ENCODE measurements around the gene IGIP.

Gene IGIP

DNA sequence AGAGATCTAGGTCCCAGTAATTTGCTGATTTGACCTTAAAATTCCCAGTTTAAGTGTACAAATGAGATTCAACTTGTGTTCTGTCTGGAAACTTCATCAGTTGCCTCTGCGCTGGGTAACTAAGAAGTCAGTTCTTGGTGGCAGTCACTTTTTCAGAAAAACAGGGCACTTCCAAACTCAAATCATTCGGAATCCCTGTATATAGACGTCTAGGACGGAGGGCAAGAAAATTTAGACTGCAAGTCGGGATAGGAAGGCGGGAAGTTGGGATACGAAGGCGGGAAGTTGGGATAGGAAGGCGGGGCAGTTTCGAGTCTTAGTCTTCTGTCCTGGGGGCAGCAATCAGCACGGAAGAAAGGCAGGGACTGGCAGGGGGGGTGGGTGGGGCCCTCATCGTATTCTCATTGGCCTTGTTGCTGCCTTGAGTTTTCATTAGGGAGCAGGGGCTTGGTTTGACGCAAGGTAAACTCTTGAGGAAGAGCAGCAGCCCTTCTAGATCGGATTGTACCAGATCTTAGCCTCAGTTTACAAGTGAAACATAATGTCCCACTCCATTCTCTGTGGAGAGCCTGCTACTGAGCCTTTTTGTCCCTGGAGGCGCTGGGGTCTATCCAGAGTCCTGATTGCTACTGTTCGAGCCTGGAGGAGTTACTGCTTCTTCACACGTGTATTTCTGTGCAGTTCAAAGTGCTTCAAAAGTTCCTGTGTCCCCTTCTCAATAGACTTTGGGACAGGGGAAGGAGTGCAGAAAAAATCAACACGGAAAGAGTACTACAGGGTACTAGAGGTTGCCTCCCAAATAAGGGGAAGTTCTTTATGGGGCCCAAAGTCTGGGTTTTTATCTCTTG lies 14.5 kb upstream of the IGIP start:
- no peak for DNase-seq (ENCODE audit: low spot score)

DNA sequence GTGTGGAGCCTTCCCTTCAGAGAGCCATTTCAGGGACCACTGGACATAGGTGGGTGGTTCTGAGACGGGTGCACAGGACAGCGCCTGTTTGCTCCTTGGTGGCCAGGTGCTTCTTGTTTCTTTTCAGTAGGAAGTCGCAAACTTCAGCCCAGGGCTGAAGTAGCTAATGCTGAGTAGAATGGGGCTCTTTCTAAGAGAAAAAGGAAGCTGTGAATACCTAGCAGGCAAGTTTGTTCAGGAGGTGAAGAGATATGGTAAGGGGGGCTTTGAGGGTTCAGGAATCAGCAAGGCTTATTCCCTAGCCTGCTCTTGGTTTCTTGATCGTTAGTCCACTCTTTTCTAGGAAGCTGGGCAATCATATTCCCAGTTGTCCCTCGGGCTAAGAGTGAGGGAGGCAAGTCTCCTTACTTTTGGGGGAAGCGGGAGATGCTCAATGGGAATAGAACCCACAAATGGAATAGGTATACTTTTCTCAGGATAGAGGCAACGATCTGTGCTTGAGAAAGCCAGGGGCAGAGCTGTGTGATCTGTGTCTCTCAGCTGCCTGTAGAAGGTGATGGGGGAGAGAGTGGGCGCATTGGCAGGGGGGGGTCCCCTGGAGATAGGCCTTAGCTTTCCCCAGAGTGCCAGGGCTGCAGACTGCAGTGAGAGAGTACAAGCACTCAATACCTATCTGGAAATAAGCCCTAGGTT lies 13.7 kb upstream of the IGIP start:
- no peak for DNase-seq (ENCODE audit: low spot score)

DNA sequence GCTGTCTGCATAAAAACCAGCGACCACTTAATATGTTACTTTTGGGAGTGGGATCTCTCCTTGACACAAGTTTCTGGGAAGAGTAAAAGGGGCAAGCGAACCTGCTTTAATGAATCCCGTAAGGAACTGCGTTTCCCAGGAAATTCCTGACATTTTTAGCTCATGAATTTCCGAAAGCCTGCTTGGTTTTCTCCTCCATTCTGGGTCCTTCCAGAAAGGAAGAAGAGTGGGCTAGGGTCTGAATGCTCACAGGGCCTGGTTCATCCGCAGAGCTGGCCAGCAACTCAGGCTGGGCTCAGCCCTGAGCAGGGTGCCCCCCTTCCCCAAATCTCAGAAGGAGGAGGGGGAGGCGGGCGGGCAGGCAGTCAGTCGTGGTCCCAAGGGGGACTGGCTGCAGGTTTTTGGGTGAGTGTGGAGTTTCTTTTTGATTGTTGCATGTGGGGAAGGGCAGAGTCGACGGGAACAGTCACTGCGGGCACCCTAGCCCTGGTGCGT lies 13.0 kb upstream of the IGIP start:
- DNase-seq (ENCODE audit: low spot score): no peak

DNA sequence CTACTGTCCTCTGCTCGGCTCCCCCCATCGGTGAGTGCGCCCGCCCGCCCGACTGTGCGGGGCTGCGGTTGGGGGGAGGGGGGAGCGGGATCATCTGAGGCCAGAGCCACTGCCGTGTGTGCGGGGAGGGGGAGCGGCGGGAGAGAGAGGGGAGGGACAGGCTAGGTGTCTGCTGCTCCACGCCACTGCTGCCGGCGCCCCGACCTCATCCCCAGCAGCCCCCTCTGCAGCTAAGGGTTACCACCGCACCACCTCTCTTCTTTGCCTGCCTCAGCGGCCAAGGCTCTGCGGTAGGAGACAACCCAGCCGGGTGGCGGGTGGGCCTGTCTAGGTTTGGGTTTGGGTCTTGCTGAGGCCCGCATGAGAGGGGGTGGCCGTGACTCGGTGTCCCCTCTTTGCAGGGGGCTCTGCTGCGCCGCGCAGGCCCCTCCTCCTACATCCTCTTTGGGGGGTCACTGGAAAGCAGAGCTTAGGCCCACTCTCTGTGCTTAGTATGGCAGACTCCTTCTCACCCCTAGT lies 12.5 kb upstream of the IGIP start:
- no peak for DNase-seq (ENCODE audit: low spot score)

DNA sequence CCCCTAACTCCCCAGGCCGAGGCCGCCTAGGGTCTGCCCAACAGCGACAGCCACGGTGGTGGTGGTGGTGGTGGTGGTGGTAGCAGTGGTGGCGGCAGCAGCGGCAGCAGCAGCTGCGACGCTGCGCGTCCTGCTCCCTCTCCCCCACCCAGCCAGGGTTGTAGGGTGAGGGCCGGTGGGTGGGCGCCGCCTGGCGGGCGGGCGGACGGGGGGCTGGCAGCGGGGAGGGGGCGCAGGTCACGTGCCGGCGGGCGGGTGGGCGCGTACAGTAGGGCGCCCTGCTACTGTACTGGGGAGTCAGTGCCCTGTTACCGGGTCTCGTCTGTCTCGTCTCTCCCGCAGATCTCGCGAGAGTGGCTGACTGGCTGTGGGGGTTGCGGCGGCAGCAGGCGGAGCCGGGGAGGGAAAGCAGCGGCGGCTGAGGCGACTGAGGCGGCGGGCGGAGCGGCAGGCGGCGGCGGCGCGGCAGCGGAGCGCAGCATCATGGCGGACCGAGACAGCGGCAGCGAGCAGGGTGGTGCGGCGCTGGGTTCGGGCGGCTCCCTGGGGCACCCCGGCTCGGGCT lies 12.0 kb upstream of the IGIP start, which contains the start of gene PURA:
Gene PURA, plus strand, starts transcription at position 411 of the 565 bp plus-strand sequence. Its CDS starts 73 bp downstream, at position 484.
- DNase-seq (ENCODE audit: low spot score): peak; percentile 89

DNA sequence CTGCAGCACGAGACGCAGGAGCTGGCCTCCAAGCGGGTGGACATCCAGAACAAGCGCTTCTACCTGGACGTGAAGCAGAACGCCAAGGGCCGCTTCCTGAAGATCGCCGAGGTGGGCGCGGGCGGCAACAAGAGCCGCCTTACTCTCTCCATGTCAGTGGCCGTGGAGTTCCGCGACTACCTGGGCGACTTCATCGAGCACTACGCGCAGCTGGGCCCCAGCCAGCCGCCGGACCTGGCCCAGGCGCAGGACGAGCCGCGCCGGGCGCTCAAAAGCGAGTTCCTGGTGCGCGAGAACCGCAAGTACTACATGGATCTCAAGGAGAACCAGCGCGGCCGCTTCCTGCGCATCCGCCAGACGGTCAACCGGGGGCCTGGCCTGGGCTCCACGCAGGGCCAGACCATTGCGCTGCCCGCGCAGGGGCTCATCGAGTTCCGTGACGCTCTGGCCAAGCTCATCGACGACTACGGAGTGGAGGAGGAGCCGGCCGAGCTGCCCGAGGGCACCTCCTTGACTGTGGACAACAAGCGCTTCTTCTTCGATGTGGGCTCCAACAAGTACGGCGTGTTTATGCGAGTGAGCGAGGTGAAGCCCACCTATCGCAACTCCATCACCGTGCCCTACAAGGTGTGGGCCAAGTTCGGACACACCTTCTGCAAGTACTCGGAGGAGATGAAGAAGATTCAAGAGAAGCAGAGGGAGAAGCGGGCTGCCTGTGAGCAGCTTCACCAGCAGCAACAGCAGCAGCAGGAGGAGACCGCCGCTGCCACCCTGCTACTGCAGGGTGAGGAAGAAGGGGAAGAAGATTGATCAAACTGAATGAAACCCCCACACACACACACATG lies 11.2 kb upstream of the IGIP start:
- DNase-seq (ENCODE audit: low spot score): peak; percentile 52

DNA sequence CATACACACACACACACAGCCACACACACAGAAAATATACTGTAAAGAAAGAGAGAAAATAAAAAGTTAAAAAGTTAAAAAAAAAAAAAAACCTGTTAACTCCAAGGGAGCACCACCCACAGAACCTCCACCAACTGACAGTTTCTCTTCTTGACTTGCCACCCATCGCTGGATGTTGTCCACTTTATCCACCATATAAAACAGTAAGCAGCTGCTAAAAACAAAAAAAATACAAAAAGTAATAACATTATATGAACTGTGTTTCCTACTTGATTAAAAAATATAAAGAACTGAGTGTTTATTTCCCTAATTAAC lies 10.6 kb upstream of the IGIP start:
- no peak for DNase-seq (ENCODE audit: low spot score)

DNA sequence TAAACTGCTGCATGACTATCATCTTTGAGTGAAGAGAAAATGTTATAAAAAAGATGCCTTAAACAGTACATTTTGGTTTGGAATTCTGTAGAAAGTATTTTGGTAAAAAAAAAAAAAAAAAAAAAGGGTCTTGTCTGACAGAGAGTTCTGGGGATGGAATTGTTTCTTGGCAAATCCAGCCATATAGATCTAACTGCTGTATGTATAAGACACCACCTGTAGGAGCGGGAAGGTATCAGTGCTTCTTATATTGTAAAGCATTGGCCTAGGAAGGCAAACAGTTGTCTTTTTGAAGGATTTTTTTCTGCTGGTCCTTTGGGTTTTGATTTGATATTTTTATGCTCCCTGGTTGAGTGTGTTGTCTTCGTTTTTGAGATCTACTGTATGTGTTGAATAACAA lies 9.0 kb upstream of the IGIP start:
- DNase-seq (ENCODE audit: low spot score): no peak

DNA sequence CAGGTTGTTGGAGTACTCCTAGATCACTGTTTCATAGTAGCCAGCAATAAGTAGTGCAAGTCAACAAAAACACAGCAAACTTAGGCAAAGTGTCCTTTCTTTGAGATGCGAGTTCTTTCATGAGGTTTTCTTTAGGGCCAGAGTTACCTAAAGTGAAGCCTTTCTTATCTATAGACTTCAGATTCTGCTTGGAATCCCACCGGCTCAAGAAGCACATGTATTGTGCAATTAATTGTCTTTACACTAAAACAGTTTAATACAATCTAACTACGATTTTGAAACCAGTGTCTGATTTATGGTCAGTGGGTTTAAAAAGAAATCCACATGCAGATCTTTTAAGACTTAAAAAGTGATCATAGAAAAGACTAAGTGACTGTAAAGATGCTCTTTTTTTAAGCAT lies 8.2 kb upstream of the IGIP start:
- no peak for DNase-seq (ENCODE audit: low spot score)

DNA sequence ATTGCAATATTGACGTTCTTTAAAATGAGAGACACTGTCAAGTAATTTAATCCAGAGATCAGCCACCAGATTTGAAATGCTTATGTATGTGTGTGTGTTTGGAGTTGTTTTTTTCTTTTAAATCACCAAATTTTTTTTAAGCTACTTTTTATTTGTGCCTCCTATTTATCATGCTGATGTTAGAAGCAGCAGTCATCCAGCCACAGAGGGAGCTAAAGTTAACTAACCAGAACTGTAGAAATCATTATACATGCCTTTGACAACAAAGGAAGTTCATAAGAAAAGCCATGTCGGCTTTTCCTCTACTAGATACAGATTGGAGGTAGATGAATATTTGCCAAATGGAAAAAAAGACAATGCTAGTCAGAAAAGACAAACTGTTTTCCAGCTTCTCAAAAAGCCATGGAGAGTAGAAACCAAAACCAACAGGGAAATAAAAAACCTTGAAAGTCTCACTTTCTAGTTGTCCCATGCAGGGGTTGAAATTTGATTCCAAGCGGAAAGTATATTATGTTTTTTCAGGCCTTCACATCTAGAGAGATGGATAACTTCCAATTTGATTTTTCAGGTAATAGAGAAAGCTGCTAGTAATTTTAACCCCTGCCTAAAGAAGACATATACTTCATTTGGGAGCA lies 7.3 kb upstream of the IGIP start:
- DNase-seq (ENCODE audit: low spot score): no peak

DNA sequence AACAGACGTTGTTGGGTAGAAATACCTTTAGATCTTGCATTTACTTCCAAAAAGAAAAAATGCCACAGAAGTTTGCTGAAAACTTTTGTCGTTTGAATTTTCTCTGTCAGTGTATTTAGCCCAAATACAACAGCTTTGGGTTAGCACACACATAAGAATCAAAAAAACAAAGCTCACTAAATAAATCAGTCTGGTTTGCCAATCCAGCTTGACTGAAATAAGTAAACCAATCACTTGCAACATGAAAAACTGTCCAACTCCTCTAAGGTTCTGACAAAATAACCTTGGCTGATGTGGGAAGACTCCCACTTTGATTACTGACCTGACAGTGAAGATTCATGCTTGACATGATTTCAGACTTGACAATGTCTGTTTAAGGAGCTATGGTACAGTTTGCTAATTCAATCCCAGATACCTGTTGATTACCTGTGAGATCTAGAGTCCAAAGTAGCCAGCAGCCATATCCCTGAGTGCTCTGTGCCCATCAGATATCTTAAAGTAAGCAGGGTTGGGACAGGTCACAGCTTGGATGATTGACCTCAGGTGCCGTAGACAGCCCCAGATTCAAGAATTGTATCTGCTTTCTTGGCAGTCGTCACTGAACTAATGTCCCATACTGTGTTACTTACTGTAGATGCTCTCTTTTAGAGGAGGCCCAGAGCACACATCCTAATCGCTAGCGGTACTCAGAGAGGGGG lies 727 bp downstream of the IGIP start:
- no peak for DNase-seq (ENCODE audit: low spot score)

DNA sequence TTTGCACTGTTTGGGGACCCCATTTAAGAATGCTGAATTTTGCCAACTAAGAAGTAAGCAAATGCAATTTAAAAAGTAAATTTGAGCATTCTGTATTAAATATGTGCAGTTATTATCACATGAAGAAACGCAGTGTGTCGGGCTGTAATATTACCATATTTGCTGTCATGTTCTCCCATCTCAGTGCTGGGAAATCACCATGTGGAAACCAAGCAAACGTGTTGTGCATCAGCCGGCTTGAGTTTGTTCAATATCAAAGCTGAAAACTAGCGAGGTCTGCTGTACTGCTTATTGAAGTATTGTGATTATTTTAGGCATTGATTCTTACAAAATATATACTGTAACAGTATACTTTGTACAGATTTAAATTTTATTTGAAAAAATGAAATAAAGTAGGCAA lies 2.6 kb downstream of the IGIP start:
- no peak for DNase-seq (ENCODE audit: low spot score)

DNA sequence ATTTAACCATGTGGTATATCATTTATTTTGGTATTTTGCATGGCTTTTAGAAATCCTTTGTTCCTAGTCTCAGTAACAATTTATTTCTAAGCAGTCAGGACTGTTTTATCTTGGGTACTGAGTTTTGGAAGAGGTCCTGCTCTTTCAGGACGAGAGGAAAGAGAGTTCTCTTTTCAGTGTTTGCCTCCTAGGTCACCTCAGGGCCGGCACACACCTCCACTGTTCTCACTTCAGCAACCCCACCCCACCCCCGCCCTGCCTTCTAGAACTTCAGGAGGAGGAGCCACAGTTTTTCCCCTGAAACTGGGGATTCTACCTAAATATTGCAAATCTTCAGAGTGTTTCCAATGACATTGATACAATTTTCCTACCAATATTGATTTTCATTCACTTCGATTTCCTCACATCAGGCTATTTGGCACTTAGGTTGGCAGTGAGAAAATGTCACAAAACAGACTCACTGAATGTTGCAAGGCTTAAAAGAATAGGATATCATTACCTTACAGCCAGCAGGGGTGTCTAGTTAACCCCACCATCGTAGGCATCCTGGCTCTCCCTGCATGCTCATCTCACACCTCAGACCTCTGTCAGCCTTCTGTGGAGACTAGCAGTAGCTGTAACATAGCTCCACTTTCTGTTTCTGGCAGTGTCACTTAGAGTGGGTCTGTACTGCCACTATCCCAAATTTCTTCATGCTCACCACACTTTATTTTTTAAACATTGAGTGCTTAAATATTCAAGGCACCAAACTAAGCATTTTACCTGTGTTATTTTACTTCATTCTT lies 5.4 kb downstream of the IGIP start:
- no peak for DNase-seq (ENCODE audit: low spot score)

DNA sequence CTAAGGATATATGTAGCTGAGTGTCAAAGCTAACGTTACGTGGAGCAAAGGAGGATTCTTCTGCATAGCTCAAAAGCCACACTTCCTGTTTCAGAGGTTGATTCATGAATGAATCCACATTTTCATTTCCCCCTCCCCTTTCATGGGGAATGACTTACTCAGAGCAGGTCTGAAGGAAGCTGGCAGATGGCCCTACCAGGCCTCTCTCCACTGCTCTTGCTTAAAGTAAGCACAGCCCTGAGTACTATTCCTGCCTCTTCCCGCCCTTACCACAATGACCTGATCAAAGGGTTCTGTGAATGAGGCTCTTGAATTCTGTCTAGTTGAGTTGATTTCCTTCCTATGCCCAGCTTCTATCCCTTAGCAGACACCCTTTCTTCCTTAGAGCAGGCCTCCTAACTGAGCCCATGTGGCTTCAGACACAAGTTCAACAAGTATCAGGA lies 6.3 kb downstream of the IGIP start:
- peak; percentile 81 for DNase-seq (ENCODE audit: low spot score)

DNA sequence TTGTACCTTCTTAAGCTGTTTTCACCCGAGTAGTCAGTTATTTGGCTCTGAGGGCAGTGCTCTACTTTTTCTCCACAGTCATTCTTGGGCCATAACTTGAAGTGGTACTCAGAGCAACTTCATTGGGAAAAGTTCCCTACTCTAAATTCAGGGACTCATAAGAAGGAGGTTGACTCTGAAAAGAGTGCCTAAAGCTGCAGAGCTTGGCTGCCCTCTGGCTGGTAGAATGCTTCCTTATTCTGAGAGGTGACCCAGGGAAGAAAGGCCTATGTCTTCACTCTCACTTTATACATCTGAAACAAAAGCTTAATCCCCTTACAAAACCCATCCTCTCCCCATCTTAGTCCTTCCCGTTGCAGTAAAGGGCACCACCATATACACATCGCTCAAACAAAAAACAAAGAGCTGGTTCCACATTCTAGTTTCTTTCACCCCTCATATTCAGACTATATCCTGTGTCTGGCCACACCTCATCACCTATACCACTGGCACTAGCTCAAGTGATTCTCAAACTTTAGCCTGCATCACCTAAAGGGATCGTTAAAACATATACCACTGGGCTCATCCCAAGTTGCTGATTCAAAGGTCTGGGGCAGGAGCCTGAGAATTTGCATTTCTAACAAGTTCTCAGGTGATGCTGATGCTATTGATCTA lies 7.9 kb downstream of the IGIP start:
- DNase-seq (ENCODE audit: low spot score): no peak

DNA sequence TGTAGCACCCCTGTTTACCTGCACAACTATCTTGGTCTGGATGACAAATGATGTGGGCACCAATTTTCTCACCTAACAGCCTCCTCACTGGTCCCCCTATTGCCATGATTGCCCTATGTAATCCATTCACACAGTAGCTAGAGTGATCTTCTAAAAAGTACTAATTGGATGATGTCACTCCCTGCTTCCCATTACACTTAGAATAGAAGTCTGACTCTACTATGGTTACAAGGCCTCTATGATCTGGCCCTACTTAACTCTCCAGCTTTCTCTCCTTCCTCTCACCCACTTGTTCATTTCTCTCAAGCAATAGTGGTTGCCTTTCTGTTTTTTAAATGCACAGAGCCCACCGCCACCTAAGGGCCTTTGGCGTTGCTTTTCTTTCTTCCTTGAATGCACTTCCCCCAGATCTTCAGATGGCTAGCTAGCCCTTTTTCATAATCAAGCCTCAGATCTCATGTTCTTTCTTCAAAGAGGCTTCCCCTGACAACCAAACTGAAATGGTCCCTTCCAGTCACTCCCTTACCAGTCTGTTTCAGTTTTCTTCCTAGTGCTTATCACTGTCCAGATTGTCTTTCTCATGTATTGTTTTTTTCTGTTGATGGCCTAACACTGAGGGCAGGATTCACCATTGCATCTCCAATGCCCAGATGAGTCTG lies 8.7 kb downstream of the IGIP start:
- DNase-seq (ENCODE audit: low spot score): no peak

DNA sequence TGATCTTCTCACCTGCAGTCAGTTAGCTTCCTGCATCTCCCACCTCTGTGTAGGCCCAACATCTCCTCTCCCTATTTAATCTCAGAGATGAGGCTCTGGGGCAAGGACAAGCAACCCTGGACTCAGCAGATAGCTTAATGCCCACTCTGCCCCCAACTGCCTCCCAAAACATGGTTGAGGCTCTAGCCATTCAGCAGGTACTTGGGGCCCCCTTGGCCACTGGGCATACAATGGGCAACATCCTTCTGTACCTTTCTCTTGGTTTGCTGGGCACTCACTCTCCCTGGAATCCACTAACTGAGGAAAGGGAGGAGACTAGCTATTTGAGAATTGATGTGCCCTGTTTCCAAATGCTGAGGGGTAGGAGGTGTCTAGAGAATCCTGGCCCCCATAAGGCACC lies 9.4 kb downstream of the IGIP start:
- DNase-seq (ENCODE audit: low spot score): no peak

DNA sequence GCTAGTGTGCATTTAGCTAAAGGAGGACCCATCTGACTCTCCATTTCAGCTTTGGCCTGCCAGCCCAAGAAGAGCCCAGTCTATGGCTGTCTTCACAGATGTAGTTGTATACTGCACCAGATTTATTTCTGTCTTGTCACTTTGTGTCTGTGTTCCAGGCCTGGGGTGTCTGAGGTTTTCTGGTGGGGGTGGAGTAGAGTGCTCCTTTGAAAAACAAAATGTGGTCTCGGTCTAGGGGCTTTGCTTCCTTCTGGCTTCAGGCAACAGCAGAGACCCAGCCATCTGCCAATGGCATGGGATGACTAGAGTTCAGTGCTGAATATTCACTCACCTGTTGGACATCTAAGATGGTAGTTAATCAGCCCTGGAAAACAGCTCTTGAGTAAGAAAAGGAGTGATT lies 10.9 kb downstream of the IGIP start:
- DNase-seq (ENCODE audit: low spot score): no peak

DNA sequence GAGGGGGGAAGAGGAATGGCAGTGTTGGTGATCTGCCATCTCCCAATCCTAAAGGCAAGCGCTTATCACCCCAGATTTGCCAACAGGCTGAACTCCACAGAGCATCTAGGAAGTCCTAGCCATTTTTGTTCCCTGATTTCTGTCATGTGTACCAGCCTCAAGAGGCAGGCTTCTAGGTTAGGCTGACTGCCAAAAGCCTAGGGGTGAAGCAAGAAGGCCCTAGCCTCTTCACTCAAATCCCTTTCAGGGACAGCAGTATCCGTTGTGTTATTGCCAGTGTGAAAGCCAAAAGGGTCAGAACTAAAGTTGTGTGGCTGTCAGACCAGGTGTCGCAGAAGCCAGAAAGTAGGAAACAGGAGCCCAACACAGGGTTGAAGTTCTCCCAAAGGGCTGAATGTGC lies 14.7 kb downstream of the IGIP start:
- DNase-seq (ENCODE audit: low spot score): no peak

All from kidney capillary endothelial cell (primary cell).